Stimulated activated CD4-positive, alpha-beta T cell treated with anti-CD3 and anti-CD28 coated beads, Interleukin-15, amount 100 ng/mL, for 48 hours (primary cell): Measurements from ENCODE around the gene ZMIZ2.
"Not testable (repeated sequence)": the region's sequence is repeated elsewhere in the genome, so short reads cannot be mapped to it uniquely, and the experiment has no call there.

ENCODE experiments used
- DNase-seq, 2 donors: peaks; one replicate each; pipeline ENCODE4 v3.0.0-alpha.2; 2020; ENCODE audit warnings: low read depth in 2 of 2

ZMIZ2 gene

DNA sequence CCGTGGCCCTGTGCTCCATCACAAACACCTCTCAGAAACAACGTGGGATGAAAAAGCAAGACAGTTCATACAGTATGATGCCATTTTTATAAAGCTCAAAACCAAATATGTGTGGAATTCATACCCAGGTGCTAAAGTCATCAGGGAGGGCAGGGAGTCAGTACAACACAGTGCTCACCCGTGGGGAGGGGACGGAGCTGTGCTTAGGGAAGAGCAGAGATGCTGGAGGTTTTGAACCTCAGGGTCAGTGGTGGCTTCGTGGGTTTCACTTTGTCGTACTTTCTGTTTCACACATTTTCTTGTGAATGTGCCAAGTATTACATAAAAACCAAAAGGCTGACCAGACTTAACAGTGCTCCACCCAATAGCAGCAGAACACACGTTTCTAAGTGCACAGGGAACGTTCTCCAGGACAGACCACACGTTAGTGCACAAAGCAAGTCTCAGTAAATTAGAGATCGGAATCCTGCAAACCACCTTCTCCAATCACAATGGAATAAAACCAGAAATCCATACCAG is 21.2 kb downstream of the ZMIZ2 start:
- DNase-seq = no peak

DNA sequence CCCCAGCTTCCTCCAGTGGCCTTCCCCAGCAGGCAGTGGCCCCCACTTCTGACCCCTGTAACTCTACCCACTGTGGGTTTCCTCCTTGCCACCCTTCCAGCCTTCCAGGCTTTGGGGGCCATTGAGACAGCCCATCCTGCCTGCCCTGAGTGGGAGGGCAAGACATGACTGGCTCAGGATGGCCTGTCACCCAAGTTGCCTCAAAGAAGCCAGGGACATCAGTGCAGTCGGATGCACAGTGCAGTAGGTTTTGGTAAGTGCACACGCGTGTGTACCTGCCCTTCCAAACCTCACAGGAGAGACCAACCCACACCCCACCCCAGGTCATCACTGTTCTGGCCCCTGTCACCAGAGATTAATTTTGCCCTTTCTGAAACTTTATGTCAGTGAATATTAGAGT is 22.7 kb downstream of the ZMIZ2 start:
- DNase-seq = no peak

DNA sequence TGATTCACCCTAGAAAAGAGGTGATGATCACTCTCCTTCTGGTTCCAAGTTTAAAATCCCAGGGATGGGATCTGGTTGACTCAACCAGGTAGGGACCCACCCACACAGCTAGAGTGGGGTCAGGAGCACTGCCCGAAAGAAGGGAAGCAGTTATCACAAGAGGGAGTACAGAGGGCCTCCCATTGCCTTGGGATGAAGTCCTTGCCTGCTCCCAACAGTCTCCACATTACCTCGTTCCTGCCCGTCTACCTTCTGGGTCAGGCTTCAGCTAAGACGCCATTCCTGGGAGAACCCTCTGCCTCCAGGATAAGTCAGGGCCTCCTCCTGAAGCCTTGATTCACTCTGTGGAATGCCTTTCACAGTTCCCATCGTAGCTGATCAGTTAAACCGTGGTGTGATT is 23.8 kb downstream of the ZMIZ2 start:
- DNase-seq = no peak

DNA sequence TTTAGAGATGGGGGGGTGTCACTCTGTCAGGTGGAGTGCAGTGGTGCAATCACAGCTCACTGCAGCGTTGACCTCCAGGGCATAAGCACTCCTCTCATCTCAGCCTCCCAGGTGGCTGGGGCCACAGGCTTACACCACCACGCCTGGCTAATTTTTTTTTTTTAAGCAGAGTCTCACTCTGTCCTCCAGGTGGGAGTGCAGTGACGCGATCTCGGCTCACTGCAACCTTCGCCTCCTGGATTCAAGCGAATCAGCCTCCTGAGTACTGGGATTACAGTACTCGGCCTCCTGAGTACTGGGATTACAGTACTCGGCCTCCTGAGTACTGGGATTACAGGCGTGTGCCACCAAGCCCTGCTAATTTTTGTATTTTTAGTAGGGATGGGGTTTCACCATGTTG is 24.2 kb downstream of the ZMIZ2 start:
- no peak for DNase-seq

DNA sequence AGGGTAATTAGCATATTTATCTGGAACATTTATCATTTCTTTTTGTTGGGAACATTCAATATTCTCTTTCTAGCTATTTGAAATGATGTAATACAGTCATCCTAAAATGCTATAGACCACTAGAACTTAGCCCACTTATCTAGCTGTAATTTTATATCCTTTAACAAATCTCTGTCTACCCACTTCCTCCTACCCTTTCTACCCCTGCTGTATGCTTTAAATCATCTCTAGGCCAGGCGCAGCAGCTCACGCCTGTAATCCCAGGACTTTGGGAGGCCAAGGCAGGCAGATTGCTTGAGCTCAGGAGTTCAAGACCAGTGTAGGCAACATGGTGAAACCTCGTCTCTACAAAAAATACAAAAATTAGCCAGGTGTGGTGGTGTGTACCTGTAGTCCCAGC is 25.8 kb downstream of the ZMIZ2 start:
- not testable (repeated sequence) for DNase-seq

DNA sequence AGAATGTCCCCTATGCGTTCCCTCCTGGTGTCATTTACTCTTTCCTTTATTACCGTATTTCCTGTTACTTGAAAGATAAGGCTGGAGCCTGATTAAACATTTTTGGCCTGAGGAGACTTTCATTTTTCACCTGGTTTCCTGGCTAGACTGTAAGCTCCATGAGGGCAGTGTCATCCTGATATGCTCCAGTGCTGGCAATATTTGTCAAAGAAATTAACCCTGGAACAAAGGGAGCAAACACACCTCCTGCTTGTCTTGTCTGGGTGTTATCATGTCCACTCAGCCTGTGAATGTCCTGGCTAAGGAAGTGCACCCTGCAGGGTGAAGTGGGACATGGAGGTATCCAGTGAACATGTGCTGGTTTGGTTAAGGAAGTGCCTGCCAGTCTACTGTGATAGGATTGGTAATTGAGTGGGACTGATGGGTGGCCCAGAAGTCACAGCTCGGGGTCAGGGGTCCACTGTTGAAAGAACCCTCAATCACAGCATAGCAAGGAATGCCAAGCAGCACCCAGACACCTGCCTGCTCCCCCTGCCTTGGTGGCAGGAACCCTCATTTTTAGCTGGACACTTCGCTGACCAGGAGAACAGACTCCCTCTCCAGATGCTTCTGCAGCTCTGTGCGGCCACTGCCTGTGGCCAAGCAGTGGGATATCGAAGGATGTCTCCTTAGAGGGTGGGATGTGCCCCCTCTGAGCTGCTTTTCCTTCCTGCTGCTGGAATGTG is 26.9 kb downstream of the ZMIZ2 start:
- DNase-seq = no peak

DNA sequence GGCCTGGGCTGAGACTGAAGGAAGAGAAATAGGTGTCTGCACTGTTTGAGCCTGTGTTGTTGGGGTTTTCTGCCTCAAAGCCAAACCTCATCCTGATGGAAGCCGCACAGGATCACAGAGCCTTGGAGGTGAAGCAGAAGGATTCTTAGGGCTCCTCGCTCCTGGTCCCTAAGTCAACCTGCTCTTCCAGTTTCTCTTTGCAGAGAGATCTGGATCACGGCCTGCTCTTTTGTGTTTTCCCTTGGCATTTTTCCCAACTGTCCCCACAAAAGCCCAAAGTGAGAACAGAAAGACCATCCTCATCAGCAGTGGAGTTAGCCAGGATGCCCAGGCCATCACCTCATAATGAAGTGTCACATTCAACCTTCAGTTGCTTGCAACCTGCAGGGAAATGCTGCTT is 27.6 kb downstream of the ZMIZ2 start:
- DNase-seq = no peak

DNA sequence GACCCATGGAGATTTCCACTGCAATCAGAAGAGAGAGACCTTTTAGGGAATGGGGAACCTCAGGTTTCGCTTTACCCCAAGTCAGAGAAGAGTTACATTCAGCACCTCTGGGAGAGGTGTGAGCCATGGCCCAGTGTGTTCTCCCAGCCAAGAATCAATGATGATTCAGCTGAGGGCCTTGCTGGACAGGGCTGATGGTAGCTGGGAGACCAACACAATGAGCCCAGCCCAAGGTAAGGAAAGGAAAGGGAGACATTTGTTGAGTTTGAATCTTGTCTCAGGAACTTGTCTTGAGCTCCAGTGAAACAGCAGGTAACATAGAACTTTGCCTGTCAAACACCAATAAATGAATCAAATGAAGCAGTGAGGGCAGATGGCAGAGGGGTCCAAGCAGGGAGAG is 33.8 kb downstream of the ZMIZ2 start:
- DNase-seq = no peak

DNA sequence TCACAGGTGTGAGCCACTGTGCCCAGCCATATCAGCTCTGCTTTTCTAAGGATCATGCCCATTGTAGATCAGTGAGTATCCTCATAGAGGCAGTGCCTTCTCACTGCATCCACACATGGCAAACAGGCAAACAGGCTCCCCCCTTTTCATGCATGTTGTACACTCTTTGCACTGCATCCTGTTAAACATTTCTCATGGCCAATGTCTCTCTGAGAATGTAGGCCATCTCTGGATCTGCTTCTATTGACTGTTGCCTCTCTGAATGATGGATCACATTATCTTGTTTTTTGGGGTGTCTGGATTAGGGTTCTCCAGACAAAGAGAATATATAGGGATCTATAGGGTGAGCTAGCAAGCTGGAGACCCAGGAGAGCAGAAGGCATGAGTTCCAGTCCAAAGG is 34.8 kb downstream of the ZMIZ2 start:
- DNase-seq = no peak

DNA sequence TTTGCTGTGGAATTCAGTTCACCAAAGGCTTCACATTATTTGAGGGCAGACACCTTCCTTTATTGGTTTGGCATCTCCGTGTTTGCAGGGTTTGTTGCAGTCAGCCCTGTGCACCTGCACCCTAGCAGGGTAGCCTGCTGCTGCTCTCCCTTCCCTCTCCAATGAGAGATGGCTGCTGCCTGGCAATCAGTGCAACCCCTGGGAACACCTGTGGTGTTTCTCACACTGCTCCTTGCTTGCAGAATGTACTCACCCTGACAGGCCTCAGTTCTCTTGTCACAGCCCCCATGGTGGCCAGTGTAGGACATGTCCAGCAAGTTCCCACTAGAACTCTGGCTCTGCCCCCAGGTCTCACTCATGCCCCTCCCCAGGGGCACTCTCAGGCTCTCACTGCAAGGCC is 35.7 kb downstream of the ZMIZ2 start:
- DNase-seq = no peak

DNA sequence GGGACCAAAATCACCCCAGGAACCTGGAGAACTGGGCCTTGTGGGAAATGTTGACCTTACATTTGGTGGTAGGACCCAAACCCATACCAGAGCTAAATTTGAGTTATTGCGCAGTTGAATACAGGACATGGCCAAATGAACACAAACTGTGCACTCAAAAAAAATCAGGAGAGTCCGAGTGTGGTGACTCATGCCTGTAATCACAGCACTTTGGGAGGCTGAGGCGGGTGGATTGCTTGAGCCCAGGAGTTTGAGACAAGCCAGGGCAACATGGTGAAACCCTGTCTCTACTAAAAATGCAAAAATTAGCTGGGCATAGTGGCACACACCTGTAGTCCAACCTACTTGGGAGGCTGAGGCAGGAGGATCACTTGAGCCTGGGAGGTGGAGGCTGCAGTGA is 36.6 kb downstream of the ZMIZ2 start:
- DNase-seq = not testable (repeated sequence)

DNA sequence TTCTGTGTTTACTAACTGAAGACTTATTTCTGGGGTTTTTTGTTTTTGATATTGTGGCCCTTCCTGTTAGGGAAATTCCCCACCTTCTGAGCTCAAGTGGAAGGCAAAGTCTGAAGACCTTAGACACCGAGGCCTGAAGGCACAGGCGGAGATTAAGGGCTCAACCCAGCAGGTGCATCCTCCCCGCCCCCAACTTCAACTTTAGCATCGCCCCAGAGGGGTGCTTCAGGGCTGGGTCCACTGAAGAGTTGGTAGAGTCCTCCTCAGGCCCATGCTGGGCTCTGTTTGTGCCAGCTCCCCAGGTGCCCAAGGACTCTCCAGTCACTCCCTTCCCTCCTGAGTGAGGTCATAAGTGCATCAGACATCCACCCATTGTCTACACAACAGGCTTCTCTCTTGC is 38.4 kb downstream of the ZMIZ2 start:
- no peak for DNase-seq

DNA sequence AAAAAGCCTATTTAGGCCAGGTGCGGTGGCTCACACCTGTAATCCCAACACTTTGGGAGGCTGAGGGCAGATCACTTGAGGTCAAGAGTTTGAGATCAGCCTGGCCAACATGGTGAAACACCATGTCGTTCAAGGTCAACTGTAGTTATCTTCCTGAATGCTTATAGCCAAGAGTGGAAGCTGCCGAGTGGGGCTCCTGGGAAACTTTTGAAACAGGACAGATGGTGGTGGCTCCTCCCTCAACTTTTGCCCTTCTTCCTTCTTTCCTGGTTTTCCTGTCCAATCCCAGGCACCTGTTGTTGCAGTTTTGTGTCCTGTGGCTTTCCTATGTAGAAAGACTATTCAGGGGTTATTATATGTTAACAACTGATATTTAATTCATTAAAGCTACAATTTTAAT is 39.1 kb downstream of the ZMIZ2 start:
- DNase-seq = no peak

DNA sequence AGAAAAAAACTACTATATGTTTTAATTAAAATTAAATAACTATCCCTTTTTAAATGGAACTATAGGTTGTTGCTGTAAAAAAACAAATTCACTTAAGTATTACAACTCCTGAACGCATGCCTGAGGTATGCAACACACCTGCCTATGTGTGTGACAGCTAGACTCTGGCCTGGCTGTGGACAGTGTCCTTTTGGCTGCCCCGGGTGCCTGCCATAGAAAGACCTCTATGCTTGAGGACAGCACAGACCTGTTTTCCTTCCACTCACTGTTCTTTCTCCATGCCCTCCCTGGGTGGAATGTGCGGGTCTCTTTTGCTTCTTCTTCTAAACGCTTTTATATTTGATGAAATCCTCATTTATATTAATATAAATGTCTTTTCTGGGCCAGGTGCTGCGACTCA is 41.3 kb downstream of the ZMIZ2 start:
- no peak for DNase-seq

DNA sequence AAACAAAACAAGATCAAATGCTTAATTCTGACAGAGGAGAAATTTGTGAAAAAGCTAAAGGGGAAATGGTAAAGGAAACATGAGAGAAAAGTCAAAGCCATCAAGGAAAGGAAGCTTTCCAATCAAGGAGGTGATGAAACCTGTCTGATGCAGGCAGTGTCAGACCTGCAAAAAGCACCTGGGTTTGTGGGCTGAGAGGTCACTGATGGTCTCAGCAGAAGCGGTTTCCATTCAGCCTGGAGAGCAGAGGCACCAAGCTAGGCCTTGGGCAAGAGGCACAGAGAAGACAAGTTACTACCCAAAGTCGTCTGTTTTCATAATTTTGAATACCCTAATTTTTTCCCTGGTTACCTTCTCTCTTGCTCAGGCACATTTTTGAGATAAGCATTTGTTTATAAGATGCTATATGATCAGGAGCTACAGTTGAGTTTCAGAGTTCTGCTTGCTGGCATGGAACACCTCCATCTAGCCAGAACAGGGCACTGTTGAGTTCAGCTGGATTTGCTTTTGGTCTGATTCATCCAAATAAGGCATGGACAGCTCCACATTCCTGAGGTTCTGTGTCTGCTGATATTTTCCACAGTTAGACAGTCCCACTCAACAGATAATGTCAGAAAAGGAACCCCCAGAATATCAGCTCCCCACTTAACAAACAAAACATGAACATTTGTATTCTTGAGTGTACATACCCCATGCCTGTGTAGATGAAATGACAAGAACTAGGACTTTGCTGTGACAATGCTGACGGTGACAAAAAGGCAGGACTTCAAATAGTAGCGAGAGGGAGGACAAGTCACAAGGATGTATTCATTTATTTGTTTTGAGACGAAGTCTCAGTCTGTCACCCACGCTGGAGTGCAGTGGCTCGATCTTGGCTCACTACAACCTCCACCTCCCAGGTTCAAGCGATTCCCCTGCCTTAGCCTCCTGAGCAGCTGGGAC is 42.9 kb downstream of the ZMIZ2 start:
- DNase-seq = no peak

DNA sequence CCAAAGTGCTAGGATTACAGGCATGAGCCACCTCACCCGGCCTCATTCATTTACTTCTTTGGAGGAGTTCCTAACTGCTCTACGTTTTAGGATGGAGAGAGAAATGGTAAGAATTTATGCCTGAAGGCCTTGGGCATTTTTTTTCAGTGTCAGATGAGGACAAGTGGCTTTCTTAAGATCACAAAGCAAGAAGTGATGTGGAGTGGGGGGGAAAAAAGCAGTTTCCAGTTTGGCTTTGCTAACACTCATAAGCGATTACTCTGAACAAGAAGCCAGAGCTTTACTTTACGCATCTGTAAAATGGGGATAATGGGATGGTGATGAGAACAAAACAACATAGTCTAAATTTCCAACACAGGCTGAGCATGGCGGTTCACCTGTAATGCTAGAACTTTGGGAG is 45.3 kb downstream of the ZMIZ2 start:
- no peak for DNase-seq

DNA sequence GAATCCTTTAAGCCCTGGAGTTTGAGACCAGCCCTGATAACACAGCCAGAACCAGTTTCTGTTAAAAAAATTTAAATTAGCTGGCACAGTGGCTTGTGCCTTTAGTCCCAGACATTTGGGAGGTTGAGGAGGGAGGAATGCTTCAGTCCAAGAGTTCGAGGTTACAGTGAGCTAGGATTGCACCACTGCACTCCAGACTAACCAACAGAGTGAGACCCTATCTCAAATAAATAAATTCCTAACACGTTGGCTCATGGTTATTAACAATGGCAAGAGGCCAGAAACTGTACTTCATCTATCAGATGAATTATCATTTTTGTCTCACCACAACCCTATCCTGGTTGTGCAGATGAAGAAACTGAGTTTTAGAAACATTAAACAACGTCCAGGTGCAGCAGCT is 45.7 kb downstream of the ZMIZ2 start:
- no peak for DNase-seq

DNA sequence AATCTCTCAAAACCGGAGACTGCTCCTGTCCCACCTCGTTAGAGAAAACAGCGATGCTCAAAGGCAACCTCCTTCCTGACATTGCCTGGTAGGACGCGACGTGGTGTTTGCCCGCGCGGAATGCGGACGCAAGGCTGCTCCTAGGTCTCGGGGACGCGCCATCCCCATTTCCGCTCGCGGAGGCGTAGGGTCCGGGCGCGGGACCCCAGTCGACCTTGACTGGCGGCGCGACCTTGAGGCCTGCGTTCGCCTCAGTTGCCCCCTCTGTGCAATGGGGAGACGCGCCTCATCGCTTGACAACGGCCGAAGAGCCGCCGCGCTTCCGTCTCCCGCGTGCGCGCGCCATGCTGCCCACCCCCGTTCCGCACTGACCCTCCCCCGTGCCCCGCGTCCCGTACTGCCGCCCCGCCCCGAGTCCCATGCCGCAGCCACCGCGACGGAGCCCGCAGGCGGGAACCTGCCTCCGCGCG is 47.4 kb downstream of the ZMIZ2 start:
- DNase-seq = peak in 1 of 2 donors; percentile 54

DNA sequence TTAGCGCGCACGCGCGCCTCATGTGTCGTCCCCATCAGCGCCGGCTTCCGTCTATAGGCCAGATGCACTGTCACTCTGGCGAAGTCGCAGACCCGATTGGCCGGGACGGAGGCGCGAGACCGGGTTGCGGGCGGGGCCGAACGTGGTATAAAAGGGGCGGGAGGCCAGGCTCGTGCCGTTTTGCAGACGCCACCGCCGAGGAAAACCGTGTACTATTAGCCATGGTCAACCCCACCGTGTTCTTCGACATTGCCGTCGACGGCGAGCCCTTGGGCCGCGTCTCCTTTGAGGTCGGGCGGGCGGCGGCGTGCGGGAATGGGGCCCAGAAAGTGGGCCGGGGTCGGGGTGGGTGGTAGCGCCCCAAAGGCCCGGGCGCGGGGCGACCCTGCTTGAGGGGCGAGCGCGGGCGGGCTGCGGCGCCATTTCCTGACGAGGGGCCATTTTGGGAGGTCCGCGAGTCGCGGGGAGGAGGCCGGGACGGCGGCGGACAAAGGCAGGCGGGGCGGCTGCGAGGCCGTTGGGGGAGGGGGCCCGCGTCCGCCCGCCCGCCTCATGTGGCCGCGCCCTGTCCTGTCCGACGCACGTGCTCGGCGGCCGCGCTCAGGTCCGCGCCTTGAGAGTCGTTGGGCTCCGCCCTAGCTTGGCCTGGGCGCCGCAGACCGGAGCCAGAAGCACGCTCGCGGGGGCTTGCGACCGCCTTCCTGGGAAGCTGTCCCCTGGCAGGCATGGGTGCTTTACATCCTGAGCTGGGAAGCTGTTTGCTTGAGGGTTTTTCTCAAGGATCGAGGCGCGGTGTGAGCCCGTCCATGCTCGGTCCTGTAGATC is 48.1 kb downstream of the ZMIZ2 start, which contains the start of gene PPIA:
Gene PPIA (plus strand): TSS at position 178 of the 825 bp plus-strand sequence. CDS start 44 bp downstream, at position 222.
- peak; percentile 98 to 99 for DNase-seq

DNA sequence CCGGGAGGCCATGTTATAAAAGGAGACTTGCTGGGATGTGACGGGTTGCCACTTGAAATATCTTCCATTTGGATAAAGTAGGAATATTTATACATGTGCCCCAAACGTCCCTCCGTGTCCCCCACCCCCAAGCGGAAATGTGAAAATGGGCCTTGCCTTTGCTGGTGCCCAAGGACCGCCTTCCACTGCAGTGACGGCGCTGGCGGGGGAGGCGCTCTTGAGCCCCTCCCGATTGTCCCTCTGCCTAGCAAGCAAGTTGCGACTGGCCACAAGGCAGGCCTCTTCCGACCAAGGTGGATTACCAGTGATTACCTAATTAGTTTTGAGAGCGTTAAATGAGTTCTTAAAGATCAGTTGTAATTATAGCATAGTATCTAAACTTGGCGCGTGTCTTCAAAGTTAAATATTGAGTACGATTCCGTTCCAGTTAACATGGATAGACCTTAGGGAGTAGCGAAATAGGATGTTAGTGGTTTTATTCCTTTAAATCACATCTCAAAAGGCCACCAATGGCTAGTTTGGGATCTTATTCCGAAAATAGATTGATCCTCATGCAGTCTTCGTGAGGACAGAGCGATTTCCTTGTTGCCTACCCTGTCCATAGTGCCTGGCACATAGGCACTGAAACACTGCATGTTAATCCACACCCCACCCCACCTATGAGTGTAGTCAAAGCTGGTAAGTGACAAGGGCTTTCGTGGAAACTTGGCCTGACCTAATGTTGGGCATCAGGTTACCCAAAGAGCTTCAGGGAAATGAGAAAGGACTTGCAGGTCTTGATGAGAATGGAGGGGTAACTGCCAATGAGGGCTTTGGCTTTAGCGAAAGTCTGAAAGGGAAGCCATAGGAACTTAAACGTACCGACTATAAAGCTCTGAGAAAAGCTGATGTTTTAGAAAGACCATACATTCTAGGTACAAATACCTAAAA is 48.9 kb downstream of the ZMIZ2 start:
- DNase-seq = peak; percentile 74 to 78
